Sigmoid colon (tissue), 4 donors: ENCODE data around the gene WDR26.

ENCODE experiments used
- CTCF ChIP-seq, 4 experiments: fragments of 450-650 bp in 3 of 4; fragments of 200-600 bp in 1 of 4; IDR thresholded peaks; one replicate each; pipeline ENCODE4 v1.5.1; 2016 to 2019; ENCODE audit warnings: antibody characterized with exemption in 4 of 4, mild to moderate bottlenecking in 3 of 4, moderate library complexity in 2 of 4
- EP300 ChIP-seq, 4 donors: sonication (generic); formaldehyde crosslinking; IDR thresholded peaks; one replicate each; pipeline ENCODE4 v1.6.1; 2017; ENCODE audit warnings: antibody characterized with exemption in 4 of 4
- POLR2AphosphoS5 ChIP-seq, 4 donors: sonication (generic); formaldehyde crosslinking; IDR thresholded peaks; one replicate each; pipeline ENCODE4 v1.6.1; 2017; ENCODE audit warnings: antibody characterized with exemption in 4 of 4

- TF ChIP-seq EP300 (IDR thresholded peaks at IDR 0.05), result no peak
- peak in 1 of 4 donors; percentile 53 for TF ChIP-seq POLR2AphosphoS5 (IDR thresholded peaks at IDR 0.05)
- no peak for TF ChIP-seq CTCF (IDR thresholded peaks at IDR 0.05)
Measured at GRCh38 chr1:224430511-224431113, 4.0 kb downstream of the WDR26 start.
